ENCODE results near the gene SPATA16.
"Not testable (repeated sequence)": the region's sequence is repeated elsewhere in the genome, so short reads cannot be mapped to it uniquely, and the experiment has no call there.

SPATA16 gene

GRCh38 chr3:172960626-172961182 lies 180.3 kb downstream of the SPATA16 start:
- not testable (repeated sequence) for DNase-seq (ENCODE audit: insufficient read length, low spot score); FAIRE-seq

- DNase-seq (ENCODE audit: insufficient read length, low spot score) (no peak), FAIRE-seq (no peak)
Measured at GRCh38 chr3:172958565-172958964, 182.5 kb downstream of the SPATA16 start.

DNA sequence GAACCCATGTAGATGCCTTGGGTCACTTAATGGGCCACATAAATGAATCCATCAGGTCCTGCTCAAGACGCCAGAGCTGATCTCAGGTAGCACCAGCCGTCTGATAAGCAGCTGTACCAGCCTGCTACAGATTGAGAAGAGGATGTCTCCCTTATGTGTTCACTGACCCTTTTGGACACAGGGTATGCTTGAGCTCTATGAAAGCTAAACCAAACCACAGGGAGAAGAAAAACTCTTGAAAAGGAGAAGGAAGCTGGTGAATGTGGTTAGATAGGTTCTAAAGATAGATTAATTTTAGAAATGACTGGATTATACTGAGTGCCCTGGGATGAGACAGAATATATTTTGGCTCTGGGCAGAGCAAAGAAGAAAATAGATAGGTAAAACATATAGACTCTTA lies 187.5 kb downstream of the SPATA16 start:
- FAIRE-seq: no peak
- DNase-seq (ENCODE audit: insufficient read length, low spot score): no peak

- no peak for FAIRE-seq
- no peak for DNase-seq (ENCODE audit: insufficient read length, low spot score)
Measured at GRCh38 chr3:172951511-172951910, 189.5 kb downstream of the SPATA16 start.

- FAIRE-seq: no peak
- no peak for DNase-seq (ENCODE audit: insufficient read length, low spot score)
Measured at GRCh38 chr3:172946061-172946460, 195.0 kb downstream of the SPATA16 start.

DNA sequence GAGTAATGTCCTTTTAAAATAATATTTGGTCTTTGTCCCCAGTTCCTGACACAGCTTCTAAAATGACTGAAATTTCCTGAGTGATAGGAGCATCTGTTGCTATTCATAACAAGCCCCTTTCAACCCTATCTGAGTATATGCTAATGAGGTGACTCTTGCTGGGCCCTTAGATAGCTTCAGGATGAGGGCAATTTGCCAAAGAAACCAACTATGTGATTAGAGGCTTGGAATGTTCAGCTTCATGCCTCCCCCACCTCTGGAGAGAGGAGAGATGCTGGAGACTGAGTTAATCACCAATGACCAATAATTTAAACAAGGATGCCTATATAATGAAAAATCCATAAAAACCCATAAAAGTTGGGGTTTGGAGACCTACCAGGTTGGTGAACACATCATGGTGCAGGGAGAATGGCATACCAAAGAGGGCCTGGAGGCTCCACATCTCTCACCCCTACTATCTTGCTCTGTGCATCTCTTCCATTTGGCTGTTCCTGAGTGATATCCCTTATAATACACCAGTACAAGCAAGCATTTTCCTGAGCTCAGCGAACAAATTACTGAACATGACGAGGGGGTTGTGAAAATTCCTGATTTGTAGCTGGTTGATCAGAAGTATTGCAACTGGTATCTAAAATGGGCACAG lies 201.3 kb downstream of the SPATA16 start:
- DNase-seq (ENCODE audit: insufficient read length, low spot score): no peak
- FAIRE-seq: no peak

GRCh38 chr3:172938788-172939187 lies 202.2 kb downstream of the SPATA16 start:
- FAIRE-seq (no peak), DNase-seq (ENCODE audit: insufficient read length, low spot score) (no peak)

DNA sequence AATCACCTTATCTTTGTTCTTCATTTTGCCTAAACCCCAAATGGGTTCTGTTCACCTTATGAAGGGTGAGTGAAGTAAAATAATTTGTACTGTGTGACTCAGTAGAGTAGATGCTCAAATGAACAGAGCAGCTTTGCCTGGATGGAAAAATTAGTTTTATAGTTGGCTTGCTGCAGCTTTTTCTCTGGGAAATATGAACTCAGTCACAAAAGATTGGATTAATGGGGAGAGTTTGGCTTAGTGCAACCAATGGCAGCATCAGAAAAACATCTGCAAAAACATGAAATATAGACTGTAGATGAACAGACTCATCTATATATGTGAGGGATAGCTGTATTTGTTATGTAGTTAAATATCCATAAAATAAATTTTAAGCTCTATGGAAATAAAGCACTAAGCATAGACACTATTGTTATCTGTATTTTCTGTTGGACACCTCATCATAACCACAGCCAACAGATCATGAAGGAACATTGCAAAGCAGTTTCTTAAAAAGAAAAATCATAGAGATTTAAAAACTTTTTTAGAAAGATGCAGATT lies 209.2 kb downstream of the SPATA16 start:
- no peak for DNase-seq (ENCODE audit: insufficient read length, low spot score)
- FAIRE-seq: no peak

- no peak for DNase-seq (ENCODE audit: insufficient read length, low spot score)
- FAIRE-seq: no peak
Measured at GRCh38 chr3:172929451-172929850, 211.6 kb downstream of the SPATA16 start.

GRCh38 chr3:172924546-172924945 lies 216.5 kb downstream of the SPATA16 start:
- no peak for FAIRE-seq
- DNase-seq (ENCODE audit: insufficient read length, low spot score): no peak

DNA sequence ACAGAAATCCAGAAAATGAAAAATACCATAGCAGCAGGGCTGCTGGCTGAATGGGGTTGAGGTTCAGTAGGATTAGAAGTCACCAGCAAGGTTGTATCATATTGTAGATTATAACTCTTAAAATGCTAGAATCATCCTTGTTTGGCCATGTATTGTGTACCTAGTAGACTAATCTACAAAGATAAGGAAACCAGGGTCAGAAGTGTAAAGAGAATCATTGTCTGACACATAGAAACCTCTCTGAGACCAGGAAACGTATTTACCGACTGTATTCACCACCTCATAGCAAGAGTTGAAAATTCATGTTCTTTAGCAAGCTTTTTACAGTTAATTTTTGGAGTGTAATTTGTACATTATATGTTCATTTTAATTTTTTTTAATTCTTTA lies 221.7 kb downstream of the SPATA16 start:
- no peak for DNase-seq (ENCODE audit: insufficient read length, low spot score)
- FAIRE-seq: no peak

- DNase-seq (ENCODE audit: insufficient read length, low spot score): no peak
Measured at GRCh38 chr3:172918568-172919296, 222.3 kb downstream of the SPATA16 start.

GRCh38 chr3:172918165-172918564 lies 222.9 kb downstream of the SPATA16 start:
- no peak for FAIRE-seq

More at GRCh38 chr3:172918568-172919296, 222.3 kb downstream of the SPATA16 start:
- FAIRE-seq: no peak

DNA sequence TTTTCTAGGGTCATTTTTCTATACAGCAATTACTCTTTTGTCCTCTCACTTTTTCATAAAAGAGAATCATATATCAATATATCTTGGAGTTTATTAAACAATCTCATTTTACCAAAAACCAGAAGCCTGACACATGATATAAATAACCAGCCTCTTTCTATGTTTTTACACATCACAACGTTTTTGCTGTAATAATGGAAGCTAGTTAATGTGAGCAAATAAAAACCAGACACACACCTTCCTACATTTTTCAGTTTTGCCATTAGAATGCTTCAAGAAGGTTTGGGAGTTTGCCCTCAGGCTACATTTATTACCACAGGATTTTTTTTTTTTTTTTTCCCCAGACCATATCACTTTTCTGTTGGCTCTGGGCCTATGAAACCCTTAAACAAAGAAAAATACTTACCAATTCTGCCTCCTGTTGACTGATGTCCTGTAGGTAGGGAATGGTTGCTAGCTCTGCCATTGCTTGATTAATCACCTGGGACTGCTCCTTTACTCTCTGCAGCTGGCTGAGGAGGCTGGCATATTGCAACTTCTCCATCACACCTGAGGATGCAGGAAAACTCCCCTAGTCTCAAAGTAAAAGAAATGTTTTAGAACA lies 225.0 kb downstream of the SPATA16 start:
- DNase-seq (ENCODE audit: insufficient read length, low spot score) (no peak), FAIRE-seq (no peak)

More at GRCh38 chr3:172918165-172918564, 222.9 kb downstream of the SPATA16 start:
- DNase-seq (ENCODE audit: insufficient read length, low spot score): no peak

DNA sequence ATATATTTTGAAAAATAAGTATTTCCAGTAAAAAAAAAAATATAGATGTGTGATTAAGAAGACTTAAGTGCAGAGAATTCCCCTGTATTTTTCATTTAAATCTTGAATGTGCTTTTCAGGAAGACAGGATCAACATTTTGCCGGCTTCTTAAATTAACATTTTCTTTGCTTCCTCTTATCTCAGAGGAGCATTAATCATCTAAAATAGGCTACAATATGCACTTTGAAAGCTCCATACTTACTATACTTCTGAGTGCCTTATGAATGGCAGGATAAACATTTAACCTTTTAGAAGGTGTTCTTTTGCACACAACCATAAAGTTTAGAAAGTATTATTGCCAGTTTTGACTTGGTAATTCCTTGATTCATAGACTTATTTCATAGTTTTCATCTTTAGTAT lies 226.2 kb downstream of the SPATA16 start:
- DNase-seq (ENCODE audit: insufficient read length, low spot score) (no peak), FAIRE-seq (peak; percentile 56)

- DNase-seq (ENCODE audit: insufficient read length, low spot score) (no peak), FAIRE-seq (no peak)
Measured at GRCh38 chr3:172913911-172914655, 227.0 kb downstream of the SPATA16 start.

DNA sequence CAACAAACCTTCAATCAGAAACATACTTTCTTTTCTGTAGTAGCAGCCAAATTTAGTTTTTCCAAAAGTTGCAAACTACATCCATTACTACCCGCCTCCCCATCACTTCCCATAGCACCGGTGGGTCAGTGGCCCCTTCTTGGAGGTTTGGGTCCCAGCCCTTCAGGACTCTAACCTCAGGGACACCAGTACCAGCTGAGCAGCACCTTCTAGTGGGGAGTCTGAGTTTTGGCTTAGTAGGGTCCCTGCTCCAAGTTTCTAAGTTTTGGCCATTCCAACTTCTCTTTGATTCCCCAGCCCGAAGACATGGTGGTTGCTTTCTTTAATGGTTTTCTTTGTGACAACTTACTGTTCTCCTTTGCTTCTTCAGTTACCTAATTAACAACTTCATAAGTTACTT lies 229.9 kb downstream of the SPATA16 start:
- FAIRE-seq (no peak), DNase-seq (ENCODE audit: insufficient read length, low spot score) (no peak)

GRCh38 chr3:172908771-172909270 lies 232.2 kb downstream of the SPATA16 start:
- DNase-seq (ENCODE audit: insufficient read length, low spot score) (no peak), FAIRE-seq (no peak)

- FAIRE-seq (no peak), DNase-seq (ENCODE audit: insufficient read length, low spot score) (no peak)
Measured at GRCh38 chr3:172905451-172905850, 235.6 kb downstream of the SPATA16 start.

GRCh38 chr3:172904711-172905373 lies 236.2 kb downstream of the SPATA16 start:
- FAIRE-seq (no peak), DNase-seq (ENCODE audit: insufficient read length, low spot score) (no peak)
